ENCODE measurements around the gene SUFU.

SUFU gene

GRCh38 chr10:102675666-102676533 lies 172.1 kb downstream of the SUFU start:
- no peak for DNase-seq

- no peak for DNase-seq
Observed at GRCh38 chr10:102676534-102677315, 173.0 kb downstream of the SUFU start.

GRCh38 chr10:102677331-102678067 lies 173.7 kb downstream of the SUFU start:
- no peak for DNase-seq

GRCh38 chr10:102678068-102678400 lies 174.3 kb downstream of the SUFU start:
- no peak for DNase-seq

- DNase-seq, result no peak
Observed at GRCh38 chr10:102678842-102679289, 175.1 kb downstream of the SUFU start.

- no peak for DNase-seq
Observed at GRCh38 chr10:102679596-102679995, 175.8 kb downstream of the SUFU start.

- no peak for DNase-seq
Observed at GRCh38 chr10:102681696-102682095, 177.9 kb downstream of the SUFU start.

GRCh38 chr10:102682416-102682815 lies 178.6 kb downstream of the SUFU start:
- no peak for DNase-seq

GRCh38 chr10:102682981-102683380 lies 179.2 kb downstream of the SUFU start:
- DNase-seq, result no peak
